ENCODE measurements around the gene AJM1.

DNA sequence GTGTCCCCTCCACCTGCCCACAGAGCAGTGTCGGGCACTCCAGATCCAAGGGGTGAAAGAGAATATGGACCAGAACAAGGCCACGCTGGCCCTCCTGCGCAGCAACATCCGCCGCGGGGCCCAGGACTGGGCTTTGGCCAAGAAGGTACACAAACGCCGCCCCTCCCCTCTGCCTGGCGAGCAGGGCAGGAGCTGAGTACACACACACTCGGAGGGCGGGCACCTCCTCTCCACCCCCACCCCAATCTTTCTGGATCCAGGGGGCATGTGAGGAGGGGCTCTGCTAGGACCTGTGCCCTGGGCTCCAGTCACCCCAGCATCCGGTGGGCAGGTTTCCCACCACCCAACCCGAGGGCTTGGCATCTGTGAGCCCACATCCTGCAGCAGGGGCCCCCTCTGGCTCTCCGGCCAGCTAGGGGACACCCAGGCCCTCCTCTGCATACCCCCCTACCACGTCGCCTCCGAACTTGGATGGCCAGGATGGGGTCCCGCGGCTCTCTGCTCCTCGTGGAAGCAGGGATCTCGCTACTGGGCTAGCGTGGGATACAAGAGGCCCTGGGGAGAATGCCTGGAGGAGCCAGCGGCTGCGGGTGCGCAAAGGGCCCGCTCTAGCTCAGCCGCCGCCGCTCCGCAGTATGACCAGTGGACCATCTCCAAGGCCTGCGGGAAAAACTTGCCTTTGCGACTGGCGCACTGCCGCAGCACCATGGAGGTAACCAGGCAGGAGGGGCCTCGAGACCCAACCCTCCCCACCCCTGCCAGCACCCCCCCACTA is 43.0 kb upstream of the AJM1 start:
- TF ChIP-seq POLR2AphosphoS5 (IDR thresholded peaks at IDR 0.05; ENCODE audit: low read depth, low read length) = no peak
- TF ChIP-seq POLR2A (IDR thresholded peaks at IDR 0.05; ENCODE audit: low read depth, low read length) = no peak
